HG03565 (cell line): ENCODE results near the gene PKHD1.

ENCODE experiments used
- ATAC-seq: cut with Tn5 transposase; IDR thresholded peaks from one replicate; pipeline ENCODE4 v1.9.1; 2021; ENCODE audit warnings: mild to moderate bottlenecking, moderate library complexity; ENCODE audit not compliant: unreplicated experiment

PKHD1 gene

GRCh38 chr6:52104979-52105378 lies 17.6 kb upstream of the PKHD1 start:
- ATAC-seq = no peak

DNA sequence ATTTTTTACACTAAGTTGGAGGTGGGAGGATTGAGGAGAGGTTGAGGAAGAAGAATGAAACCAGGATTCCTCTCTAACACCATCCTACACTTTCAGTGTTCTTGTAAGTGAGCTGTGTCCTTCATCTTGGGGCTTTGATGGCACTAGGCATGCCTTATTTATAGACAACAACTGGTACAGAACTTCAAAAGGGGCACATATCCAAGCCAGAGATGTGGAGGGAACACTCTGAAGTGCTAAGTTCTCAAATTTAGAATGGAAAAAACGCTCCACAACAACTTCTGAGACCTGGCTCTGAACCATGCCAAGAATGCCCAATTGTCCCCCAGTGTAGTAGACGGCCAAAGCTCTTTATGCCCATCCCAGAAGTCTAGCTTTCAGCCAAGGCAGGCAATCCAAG lies 16.2 kb upstream of the PKHD1 start:
- no peak for ATAC-seq

DNA sequence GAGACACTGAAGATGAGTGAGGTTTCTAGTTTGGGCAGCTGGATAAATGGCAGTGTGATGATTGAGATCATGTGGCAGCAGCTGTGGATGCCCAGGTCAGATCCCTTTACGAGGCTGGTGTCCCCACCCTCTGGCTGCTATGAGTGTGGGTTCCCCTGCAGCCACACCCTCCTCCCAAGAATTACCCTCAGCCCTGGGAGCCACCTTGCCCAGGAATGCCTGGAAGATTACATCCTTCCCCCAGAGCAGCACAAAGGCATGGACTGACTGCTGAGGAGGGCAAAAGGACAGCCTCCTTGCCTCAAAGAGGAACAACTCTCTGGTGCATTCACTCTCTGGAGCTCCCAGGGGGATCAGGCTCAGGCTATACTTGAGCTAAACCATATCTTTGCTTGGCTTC lies 15.0 kb upstream of the PKHD1 start:
- no peak for ATAC-seq

- ATAC-seq = no peak
Measured at GRCh38 chr6:52098721-52099120, 11.3 kb upstream of the PKHD1 start.

GRCh38 chr6:52089758-52090348 lies 2.4 kb upstream of the PKHD1 start:
- ATAC-seq = no peak

DNA sequence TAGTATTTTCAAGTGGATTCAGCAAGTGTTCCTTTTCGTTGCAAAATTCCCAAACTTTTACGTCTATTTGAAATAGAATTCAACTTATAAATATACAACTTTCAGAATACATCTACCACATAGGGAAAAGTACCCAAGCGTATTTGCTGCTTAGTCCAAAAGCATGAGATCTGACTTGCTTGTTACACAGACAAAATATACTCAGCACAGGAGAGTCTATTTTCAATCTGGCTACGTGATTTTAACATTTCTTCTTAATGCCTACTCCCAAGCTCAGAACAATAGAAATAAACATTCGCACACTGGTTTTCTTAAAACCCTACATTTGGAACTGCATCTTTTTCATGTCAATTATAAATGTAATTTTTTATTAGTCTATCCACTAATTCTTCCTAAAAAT lies 672 bp downstream of the PKHD1 start:
- ATAC-seq = no peak

GRCh38 chr6:52081237-52081636 lies 6.2 kb downstream of the PKHD1 start:
- ATAC-seq = no peak

GRCh38 chr6:52077961-52078625 lies 9.3 kb downstream of the PKHD1 start:
- ATAC-seq = no peak

DNA sequence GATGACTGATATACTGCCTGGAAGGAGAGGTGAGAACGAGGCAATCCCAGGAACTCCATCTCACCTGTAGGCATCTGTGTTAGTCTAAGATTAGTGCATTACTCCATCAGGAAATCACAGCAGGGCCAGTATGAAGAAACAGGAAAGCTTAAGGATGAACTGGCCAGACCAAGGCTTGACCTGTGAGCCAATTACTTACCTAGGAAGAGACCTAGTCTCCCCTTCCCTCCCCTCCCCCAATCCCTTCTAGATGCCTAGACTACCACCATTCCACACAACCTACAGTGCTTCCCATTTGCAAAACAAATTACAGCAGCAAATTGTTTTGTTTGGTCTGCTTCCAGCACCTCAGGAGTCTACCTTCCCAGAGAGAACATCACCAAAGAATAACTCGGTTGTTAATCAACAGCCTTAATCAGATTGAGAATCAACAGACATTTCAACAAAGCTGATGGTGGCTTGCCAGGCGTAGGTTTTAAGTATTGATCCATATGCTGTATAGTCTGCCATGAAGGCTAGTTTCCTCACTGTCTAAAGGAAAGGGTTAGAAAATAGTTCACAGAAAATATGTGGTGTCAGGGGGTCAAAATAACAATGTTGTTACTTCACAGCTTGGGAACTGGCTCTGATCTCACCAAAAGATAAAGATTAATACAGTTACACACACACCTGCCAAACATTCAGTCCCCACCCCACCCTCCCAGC lies 10.1 kb downstream of the PKHD1 start:
- no peak for ATAC-seq

- no peak for ATAC-seq
Measured at GRCh38 chr6:52076791-52077179, 10.6 kb downstream of the PKHD1 start.

DNA sequence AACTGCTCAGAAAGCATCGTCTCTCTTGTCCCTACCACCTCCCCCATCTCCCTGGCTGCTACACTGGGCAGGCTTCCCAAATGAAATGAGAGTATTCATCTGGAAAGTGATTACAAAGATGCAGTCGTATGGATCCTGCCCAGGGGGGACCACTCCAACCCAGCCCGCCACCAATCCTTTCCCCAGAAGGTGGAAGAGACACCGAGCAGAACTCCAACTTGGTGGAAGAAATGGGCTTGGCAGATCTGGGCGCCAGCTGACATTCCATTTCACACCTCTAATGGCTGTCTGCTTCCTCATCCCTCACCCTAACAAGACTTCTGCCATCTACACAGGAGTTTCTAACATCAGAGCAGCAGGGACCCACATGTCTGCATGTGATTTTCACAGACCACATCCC lies 12.7 kb downstream of the PKHD1 start:
- no peak for ATAC-seq

GRCh38 chr6:52074155-52074554 lies 13.3 kb downstream of the PKHD1 start:
- ATAC-seq = no peak

- no peak for ATAC-seq
Measured at GRCh38 chr6:52065621-52066020, 21.8 kb downstream of the PKHD1 start.

- peak; percentile 96 for ATAC-seq
Measured at GRCh38 chr6:52063584-52064344, 23.6 kb downstream of the PKHD1 start.

DNA sequence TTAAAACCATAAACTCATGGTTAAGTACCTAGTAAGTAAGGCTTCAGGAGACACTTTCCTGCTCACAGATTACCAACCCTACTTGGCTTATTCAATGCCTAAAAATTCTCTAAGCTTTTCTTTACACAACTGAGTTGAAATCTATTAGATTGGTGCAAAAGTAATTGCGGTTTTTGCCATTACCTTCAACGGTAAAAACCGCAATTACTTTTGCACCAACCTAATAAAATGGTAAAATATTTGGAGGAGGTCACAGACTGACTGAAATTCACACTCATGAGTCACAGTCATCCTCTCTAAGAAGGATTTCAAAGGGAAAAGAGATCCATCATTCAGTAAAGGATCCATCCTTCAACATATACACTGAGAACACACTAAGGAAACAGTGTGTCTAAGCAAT lies 25.9 kb downstream of the PKHD1 start:
- ATAC-seq = no peak

GRCh38 chr6:52059821-52060220 lies 27.6 kb downstream of the PKHD1 start:
- ATAC-seq = no peak

DNA sequence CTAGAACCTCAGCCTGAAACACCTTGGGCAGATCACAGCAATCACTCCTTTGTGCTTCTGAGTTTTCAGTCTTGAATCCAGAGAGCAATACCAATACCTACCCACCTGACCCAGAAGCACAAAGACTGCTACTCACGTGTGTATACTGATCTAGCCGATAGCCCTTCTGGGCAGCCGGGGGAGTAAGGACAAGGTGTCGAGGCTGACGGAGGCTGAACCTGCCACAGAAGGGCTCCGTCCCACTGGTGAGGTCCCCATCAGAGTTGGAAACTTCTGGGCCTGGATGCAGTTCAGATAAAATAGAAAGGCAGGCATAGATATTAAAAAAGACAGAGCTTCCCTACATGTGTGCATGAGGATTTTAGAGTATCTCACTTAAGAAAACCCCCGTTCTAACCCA lies 32.0 kb downstream of the PKHD1 start:
- no peak for ATAC-seq

DNA sequence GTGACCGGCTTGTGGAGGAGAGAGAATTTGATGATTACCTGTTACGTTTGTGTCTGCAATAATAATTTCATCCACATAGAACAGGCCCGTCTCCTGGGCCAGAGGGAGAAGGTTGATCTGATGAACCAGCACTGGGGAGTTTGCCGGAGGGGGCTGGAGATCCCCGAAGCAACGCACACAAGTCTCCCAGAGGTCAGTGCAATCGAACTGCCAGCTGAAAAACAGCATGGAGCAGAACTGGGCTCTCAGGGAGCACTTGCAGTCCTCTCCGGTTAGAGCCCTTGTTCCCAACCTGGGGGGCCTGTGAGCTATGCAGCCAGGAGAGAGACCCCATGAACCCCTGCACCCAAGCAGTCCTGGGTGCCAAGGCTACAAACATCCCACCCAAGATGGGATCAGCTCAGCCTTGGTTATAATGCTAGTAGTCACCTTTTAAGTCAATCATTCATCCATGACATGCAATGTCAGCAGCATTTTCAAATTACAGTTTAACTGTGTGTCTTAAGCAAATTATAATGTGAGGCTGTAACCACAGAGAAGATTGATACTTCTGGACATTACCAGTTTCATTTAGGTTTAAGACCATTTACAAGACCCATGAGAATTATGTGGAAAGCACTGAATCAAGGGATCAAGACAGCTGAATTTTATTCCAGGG lies 34.2 kb downstream of the PKHD1 start:
- ATAC-seq = no peak

DNA sequence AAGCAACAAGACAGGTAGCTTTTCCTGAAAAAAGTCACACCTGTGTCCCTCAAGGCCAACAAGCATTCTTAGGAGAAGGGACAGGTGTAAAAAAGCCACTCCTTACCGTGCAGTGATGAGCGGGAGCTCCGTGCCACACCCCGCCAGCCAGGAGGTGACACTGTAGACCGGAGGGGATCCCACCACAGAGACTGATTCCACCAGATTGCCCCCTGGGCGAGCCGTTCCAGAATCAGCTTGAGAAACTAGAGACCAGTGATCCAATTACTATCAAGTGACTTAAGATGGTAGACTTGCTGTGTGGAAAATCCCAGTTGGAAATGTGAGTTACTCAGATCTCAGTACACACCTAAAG lies 37.4 kb downstream of the PKHD1 start:
- no peak for ATAC-seq

GRCh38 chr6:52049252-52050050 lies 38.0 kb downstream of the PKHD1 start:
- ATAC-seq = peak; percentile 45
